Occipital lobe (tissue), 2 donors: ENCODE data around the gene EID3. TPM values are rescaled to one million over a fixed set of nuclear protein-coding genes. Genes with fewer than 3 reads are reported as not detected.
"Not testable (repeated sequence)": the region's sequence is repeated elsewhere in the genome, so short reads cannot be mapped to it uniquely, and the experiment has no call there.

Source experiments
- DNase-seq: peaks from one replicate; lab custom pipeline; 2025; lab: John Stamatoyannopoulos, UW
- total RNA-seq: library from RNA; depleted of rRNA; stranded (reverse); fragments of >200 nt; gene quantifications from one replicate; pipeline ENCODE4 v1.2.3, GENCODE V29; 2014

EID3 gene
- total RNA-seq, 1 donor from 2014 or later = 5.5 TPM

GRCh38 chr12:104312202-104312601 lies 8.7 kb downstream of the EID3 start:
- no peak for DNase-seq

DNA sequence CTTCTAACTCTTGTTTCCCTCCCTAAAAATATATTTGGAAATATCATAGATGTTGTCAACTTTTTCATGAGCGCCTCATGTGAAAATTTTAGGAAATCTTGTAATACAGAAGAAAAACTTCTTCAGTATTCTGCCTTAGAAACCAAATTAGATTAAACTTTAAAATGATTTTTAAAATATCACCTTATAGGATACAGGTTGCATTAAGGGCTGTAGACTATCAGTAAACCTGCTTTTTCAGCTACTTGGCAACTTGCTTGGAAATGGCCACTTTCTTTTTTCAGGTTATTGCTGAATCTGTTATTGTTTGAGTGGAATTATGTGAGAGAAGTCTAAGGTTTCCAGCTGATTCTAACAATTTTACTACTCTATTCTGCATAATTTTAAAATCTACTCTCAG lies 9.1 kb downstream of the EID3 start:
- no peak for DNase-seq

DNA sequence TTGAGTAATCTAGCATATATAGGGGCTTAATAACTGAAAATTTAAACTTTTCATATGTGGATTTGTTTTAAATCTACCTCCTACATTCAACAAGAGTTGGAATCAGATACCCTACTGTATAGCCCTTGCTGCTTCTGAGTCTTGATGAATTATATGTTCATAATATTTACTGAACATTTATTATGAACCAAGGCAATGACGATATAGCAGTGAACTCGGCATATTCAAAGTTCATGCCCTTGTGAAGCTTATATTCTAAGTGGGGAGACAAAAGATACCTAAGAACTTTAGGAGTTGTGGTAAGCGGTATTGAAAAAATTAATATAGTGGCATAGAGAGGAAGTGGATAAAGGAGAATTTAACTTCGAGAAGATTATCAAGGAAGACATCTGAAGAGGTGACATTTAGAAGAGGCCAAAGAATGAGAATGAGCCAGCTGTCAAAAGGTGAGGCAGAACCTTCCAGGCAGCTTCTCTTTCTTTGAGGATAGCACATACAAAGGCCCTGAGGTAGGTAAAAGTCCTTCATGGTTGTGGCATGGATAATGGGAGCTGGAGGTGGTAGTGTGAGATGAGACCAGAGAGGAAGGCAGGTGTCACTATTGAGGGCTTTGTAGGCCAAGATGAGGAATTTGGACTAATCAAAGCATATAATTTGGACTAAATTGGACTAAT lies 10.2 kb downstream of the EID3 start:
- DNase-seq = no peak

- DNase-seq = no peak
Measured at GRCh38 chr12:104314242-104314614, 10.7 kb downstream of the EID3 start.

DNA sequence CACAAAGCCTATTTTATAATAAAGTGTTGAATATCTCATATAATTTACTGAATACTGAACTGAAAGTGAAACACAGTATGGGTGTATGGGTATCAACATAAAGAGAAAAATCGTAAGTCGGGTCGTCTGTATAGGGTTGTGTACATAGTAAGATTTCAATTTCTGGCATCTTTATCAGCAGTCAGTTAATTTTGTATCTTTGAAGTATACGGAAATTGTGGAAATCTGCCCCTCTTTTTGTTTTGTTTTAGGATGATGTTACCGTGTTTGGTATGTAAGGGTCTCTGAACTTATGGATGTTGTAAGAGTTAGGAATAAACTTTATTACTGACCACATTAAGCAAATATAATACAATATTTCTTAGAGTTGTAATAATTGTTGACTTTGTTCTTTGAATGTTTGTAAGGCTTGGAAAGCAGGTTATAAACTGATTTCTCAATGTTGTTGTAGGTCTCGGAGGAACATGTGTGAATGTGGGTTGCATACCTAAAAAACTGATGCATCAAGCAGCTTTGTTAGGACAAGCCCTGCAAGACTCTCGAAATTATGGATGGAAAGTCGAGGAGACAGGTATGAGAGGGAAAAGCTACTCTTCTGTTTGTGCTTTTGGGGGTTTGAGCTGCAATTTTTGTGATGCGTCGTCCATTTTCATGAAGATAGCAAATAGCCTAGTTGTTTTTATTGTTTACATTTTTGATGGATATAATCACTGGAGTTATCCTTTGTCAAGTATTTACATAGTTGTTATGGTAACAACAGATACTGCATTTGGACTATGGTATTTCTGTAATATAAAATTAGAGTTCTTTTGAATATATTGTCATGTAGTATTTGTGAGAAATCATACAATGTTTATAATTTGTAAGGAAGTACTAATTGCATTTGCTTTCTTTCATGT lies 12.0 kb downstream of the EID3 start:
- DNase-seq = no peak

DNA sequence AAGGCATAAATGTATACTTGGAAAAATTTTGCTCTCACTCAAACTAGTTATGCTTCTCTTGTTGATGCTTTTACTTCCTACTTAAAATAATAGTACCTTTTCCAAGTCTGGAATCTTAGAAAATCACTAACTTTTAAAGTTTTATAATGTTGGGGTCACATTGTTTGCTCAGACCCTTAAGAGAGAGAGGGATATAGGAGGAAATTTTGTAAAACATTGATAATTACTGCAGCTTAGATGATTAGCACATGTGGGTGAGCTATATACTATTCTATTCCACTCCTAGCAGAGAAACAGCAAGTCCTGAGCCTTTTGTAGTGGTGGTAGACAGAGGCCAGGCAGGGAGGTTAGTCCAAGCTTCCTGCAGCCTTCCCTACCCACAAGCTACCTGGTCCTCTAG lies 13.4 kb downstream of the EID3 start:
- DNase-seq = no peak

- DNase-seq = no peak
Measured at GRCh38 chr12:104317538-104318210, 14.1 kb downstream of the EID3 start.

DNA sequence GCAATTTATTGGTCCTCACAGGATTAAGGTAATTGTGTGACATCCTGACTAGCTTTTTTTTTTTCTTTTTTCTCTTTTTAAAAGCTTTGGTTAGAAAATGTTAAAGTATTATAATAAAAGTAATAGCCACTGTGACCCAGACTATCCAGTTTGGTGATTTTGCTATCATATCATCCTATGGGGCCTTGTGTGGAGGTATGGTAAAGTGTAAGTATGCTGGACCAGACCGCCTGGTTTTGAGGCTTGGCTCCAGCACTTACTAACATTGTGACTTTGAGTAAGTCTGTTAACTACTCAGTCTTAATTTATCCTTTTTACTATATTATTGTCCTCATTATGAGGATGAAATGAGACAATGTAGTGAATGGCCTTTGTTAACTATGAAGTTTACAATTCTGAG lies 15.5 kb downstream of the EID3 start:
- no peak for DNase-seq

DNA sequence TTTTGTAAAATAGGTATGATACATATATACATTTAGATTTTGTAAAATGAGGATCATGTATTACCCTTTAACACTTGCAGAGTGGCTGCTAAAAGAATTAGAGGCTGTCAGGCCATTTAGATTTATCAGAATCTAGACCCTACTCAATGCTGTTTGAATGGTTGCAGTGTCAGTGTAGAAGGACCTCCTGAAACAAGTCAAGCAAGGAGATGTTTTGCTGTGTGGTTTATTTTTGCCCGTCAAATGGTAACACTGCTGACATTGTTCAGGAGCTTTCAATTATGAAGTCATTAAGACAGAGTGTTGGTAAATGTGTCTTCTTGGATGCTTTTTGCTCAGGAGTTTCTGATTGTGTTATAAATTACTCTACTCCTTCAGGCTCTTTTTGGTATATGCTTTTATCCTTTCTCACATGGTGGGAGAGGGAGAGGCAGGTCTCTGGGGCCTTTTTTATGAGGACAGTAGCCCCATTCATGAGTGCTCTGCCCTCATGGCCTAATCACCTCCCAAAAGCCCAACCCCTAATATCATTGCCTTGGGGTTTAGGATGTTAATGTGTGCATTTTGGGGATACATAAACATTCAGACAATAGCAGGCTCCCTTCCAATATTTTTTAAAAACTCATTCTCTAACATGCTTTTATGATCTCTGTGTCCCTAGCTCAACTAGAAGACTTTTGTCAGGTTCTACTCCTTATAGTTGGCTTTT lies 16.5 kb downstream of the EID3 start:
- DNase-seq = no peak

GRCh38 chr12:104320627-104321024 lies 17.1 kb downstream of the EID3 start:
- no peak for DNase-seq

DNA sequence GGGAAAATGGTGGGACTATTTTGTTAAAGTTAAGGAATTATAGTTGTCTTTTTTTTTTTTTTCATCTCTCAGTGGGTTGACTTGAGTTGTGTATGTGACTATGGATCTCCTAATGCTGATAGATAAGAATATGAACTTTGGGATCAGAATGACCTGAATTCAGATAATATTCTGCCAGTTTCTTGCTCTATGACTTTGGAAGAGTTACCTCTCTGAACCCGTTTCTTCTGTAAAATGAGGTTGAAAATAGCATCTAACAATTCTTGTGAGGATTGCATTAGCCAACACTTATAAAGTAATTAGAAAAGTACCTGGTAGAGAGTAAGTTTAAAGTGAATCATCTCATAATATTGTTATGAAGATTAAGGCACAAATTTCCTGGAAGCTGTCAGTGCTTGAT lies 18.4 kb downstream of the EID3 start:
- DNase-seq = no peak

- not testable (repeated sequence) for DNase-seq
Measured at GRCh38 chr12:104322533-104322932, 19.0 kb downstream of the EID3 start.

- no peak for DNase-seq
Measured at GRCh38 chr12:104323899-104324298, 20.4 kb downstream of the EID3 start.

DNA sequence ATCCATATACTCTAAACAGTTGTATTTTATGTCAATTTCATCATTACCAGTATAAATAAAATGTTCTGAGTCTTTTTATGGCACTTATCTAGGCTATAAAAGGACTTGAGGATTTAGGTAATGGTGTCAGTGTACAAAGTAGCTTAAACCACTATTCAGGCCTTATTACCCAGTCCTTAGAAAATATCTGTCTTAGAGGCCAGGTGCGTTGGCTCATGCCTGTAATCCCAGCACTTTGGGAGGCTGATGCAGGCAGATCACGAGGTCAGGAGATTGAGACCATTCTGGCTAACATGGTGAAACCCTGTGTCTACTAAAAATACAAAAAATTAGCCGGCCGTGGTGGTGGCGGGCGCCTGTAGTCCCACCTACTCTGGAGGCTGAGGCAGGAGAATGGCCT lies 24.7 kb downstream of the EID3 start:
- DNase-seq = not testable (repeated sequence)

- no peak for DNase-seq
Measured at GRCh38 chr12:104328790-104329189, 25.3 kb downstream of the EID3 start.

DNA sequence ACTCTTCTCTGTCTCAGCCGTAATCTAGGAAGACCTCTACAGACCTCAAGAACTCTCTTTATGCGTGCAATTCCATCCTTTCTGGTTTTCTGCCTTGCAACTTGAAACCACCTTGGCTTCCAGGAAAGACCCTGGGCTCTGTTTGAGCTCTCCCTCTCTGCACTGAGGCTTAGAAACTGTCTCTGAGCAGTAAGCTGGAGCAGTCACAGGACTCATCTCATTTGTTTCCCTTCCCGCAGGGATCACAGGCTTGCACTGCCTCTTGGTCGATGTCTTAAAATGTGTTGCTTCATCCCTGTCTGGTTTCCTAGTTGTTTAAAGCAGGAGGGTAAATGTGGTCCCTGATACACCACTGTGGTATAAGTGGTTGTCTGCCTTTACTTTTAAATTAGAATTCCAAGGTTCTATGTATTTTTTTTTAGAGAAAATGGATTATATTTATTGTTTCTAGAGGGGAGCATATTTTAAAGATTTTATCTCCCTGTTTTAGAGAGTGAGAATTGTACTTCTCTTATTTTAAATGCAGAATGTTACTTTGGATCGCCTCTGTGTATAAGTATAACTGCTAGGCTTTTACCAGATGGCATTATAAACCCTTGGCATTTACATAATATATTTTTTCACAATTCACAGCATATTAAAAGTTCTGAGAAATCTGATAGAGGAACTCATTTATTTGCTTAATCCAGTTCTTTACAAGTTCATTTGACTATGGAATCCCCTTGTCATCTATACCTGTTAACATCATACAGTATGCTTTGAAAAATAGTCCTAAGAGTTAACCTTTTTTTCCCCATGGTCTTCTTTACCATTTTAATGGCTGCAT lies 26.4 kb downstream of the EID3 start:
- no peak for DNase-seq

- DNase-seq = no peak
Measured at GRCh38 chr12:104331376-104331775, 27.8 kb downstream of the EID3 start.

DNA sequence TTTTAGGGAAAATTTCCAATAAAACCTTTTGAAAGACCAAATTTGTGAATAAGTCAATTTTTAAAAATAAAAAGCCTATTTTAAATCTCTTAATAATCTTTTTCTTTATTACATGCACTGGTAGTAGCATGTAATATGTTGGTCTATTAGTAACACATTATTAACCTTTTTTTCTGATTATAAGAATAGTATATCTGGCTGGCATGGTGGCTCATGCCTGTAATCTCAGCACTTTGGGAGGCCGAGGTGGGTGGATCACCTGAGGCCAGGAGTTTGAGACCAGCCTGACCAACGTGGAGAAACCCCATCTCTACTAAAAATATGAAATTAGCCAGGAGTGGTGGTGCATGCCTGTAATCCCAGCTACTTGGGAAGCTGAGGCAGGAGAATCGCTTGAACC lies 28.7 kb downstream of the EID3 start:
- not testable (repeated sequence) for DNase-seq

- no peak for DNase-seq
Measured at GRCh38 chr12:104333692-104334255, 30.2 kb downstream of the EID3 start.

DNA sequence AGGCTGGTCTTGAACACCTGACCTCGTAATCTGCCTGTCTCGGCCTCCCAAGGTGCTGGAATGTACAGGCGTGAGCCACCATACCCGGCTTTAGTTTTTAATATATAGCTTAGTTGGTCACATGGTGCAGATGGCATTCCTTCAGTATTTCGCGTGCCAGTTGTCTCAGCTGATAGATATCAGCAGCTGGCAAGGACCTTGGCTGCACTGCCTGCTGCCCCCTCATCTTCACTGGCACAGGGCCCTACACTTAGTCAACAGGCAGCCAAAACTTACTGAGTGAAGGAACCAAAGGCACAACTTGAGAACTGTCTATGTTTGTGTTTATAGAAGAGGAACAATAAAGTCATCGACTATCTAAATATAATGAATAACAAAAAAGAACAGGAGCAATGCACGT lies 31.0 kb downstream of the EID3 start:
- DNase-seq = no peak

GRCh38 chr12:104336115-104336514 lies 32.6 kb downstream of the EID3 start:
- no peak for DNase-seq
